Stimulated activated naive CD8-positive, alpha-beta T cell treated with anti-CD3 and anti-CD28 coated beads, Interleukin-15, amount 100 ng/mL, for 72 hours (primary cell): ENCODE results near the gene SDCCAG8.

ENCODE experiments used
- ATAC-seq: fragments of 150-1000 bp; cut with Tn5 transposase; 2 replicates; pipeline ENCODE4 v1.10.0; 2021; ENCODE audit warnings: mild to moderate bottlenecking, moderate library complexity
- DNase-seq, 2 donors: peaks; one replicate each; pipeline ENCODE4 v3.0.0; 2021 to 2022
- H3K27ac Mint-ChIP-seq, 2 donors: one replicate each; pipeline ENCODE4 v1.8.0; 2022; ENCODE audit warnings: mild to moderate bottlenecking in 2 of 2, mixed read lengths in 2 of 2, moderate library complexity in 2 of 2
- H3K27me3 Mint-ChIP-seq: one replicate; pipeline ENCODE4 v1.8.0; 2022; ENCODE audit warnings: mixed read lengths
- H3K4me1 Mint-ChIP-seq: one replicate; pipeline ENCODE4 v1.8.0; 2022; ENCODE audit warnings: mild to moderate bottlenecking, mixed read lengths
- H3K4me3 Mint-ChIP-seq, 2 donors: one replicate each; pipeline ENCODE4 v1.8.0; 2022; ENCODE audit warnings: mild to moderate bottlenecking in 2 of 2, mixed read lengths in 2 of 2, moderate library complexity in 1 of 2
- H3K9me3 Mint-ChIP-seq, 2 donors: one replicate each; pipeline ENCODE4 v1.8.0; 2022; ENCODE audit warnings: mixed read lengths in 2 of 2

Gene SDCCAG8

GRCh38 chr1:243364330-243364729 lies 108.5 kb downstream of the SDCCAG8 start:
- no peak for ATAC-seq
- Mint-ChIP-seq H3K4me3 (no peak overlapping the region), H3K9me3 (no peaks in the 10 kb centered on the region), H3K27me3 (no peaks in the 10 kb centered on the region), H3K27ac (no peak overlapping the region), H3K4me1 (no peaks in the 10 kb centered on the region)
- no peak for DNase-seq

- Mint-ChIP-seq H3K4me3 (no peak overlapping the region), H3K9me3 (no peaks in the 10 kb centered on the region), H3K27ac (no peak overlapping the region), H3K27me3 (no peaks in the 10 kb centered on the region), H3K4me1 (no peaks in the 10 kb centered on the region)
- no peak for ATAC-seq
- no peak for DNase-seq
Observed at GRCh38 chr1:243364866-243365265, 109.0 kb downstream of the SDCCAG8 start.

GRCh38 chr1:243367314-243367713 lies 111.5 kb downstream of the SDCCAG8 start:
- Mint-ChIP-seq H3K4me1 (no peaks in the 10 kb centered on the region), H3K4me3 (no peak overlapping the region), H3K27ac (no peak overlapping the region), H3K9me3 (no peaks in the 10 kb centered on the region), H3K27me3 (no peaks in the 10 kb centered on the region)
- DNase-seq: no peak
- ATAC-seq: no peak

GRCh38 chr1:243374412-243374811 lies 118.6 kb downstream of the SDCCAG8 start:
- Mint-ChIP-seq H3K9me3 (peaks cover 0 to 13% of the 10 kb centered on the region in 2 donors), H3K4me3 (no peak overlapping the region), H3K27ac (no peak overlapping the region), H3K27me3 (no peaks in the 10 kb centered on the region), H3K4me1 (no peaks in the 10 kb centered on the region)
- DNase-seq: no peak
- ATAC-seq: no peak

- H3K4me3 Mint-ChIP-seq: no peak overlapping the region
- H3K4me1 Mint-ChIP-seq: no peaks in the 10 kb centered on the region
- ATAC-seq (no peak), DNase-seq (no peak)
- no peaks in the 10 kb centered on the region for H3K27me3 Mint-ChIP-seq
- H3K9me3 Mint-ChIP-seq: peaks cover 0 to 13% of the 10 kb centered on the region in 2 donors
- no peak overlapping the region for H3K27ac Mint-ChIP-seq
Observed at GRCh38 chr1:243375596-243375995, 119.8 kb downstream of the SDCCAG8 start.

- Mint-ChIP-seq H3K9me3 (peaks cover 0 to 8% of the 10 kb centered on the region in 2 donors), H3K27me3 (no peaks in the 10 kb centered on the region), H3K4me3 (no peak overlapping the region)
Observed at GRCh38 chr1:243378669-243379068, 122.8 kb downstream of the SDCCAG8 start.

GRCh38 chr1:243379208-243379607 lies 123.4 kb downstream of the SDCCAG8 start:
- peaks cover 0 to 4% of the 10 kb centered on the region in 2 donors for H3K9me3 Mint-ChIP-seq
- H3K27me3 Mint-ChIP-seq: no peaks in the 10 kb centered on the region
- ATAC-seq (no peak), DNase-seq (no peak)
- H3K4me1 Mint-ChIP-seq: no peaks in the 10 kb centered on the region
- H3K4me3 Mint-ChIP-seq: no peak overlapping the region
- H3K27ac Mint-ChIP-seq: no peak overlapping the region

More at GRCh38 chr1:243378669-243379068, 122.8 kb downstream of the SDCCAG8 start:
- Mint-ChIP-seq H3K27ac (no peak overlapping the region), H3K4me1 (no peaks in the 10 kb centered on the region)
- no peak for ATAC-seq
- no peak for DNase-seq

- H3K9me3 Mint-ChIP-seq: no peaks in the 10 kb centered on the region
- H3K27ac Mint-ChIP-seq: no peak overlapping the region
- no peak for ATAC-seq
- H3K27me3 Mint-ChIP-seq: no peaks in the 10 kb centered on the region
- H3K4me3 Mint-ChIP-seq: no peak overlapping the region
- no peaks in the 10 kb centered on the region for H3K4me1 Mint-ChIP-seq
- no peak for DNase-seq
Observed at GRCh38 chr1:243379706-243380105, 123.9 kb downstream of the SDCCAG8 start.

- DNase-seq (no peak), ATAC-seq (no peak)
- Mint-ChIP-seq H3K9me3 (no peaks in the 10 kb centered on the region), H3K4me1 (peaks cover 7% of the 10 kb centered on the region), H3K27ac (no peak overlapping the region), H3K27me3 (no peaks in the 10 kb centered on the region), H3K4me3 (no peak overlapping the region)
Observed at GRCh38 chr1:243388276-243388675, 132.4 kb downstream of the SDCCAG8 start.

GRCh38 chr1:243390162-243390791 lies 134.4 kb downstream of the SDCCAG8 start:
- DNase-seq (peak in 1 of 2 donors; percentile 10), ATAC-seq (peak; percentile 69)
- no peaks in the 10 kb centered on the region for H3K27me3 Mint-ChIP-seq
- H3K4me1 Mint-ChIP-seq: peaks cover 7% of the 10 kb centered on the region
- H3K9me3 Mint-ChIP-seq: no peaks in the 10 kb centered on the region
- no peak overlapping the region for H3K4me3 Mint-ChIP-seq
- H3K27ac Mint-ChIP-seq: no peak overlapping the region

- ATAC-seq: no peak
- H3K4me3 Mint-ChIP-seq: no peak overlapping the region
Observed at GRCh38 chr1:243391355-243391754, 135.5 kb downstream of the SDCCAG8 start.

GRCh38 chr1:243393096-243393495 lies 137.3 kb downstream of the SDCCAG8 start:
- Mint-ChIP-seq H3K27me3 (no peaks in the 10 kb centered on the region), H3K4me3 (no peak overlapping the region), H3K27ac (no peak overlapping the region), H3K9me3 (no peaks in the 10 kb centered on the region), H3K4me1 (peaks cover 7% of the 10 kb centered on the region)
- no peak for ATAC-seq
- no peak for DNase-seq

More at GRCh38 chr1:243391355-243391754, 135.5 kb downstream of the SDCCAG8 start:
- Mint-ChIP-seq H3K9me3 (no peaks in the 10 kb centered on the region), H3K27ac (no peak overlapping the region), H3K27me3 (no peaks in the 10 kb centered on the region), H3K4me1 (peaks cover 7% of the 10 kb centered on the region)
- DNase-seq: no peak

- no peak overlapping the region for H3K27ac Mint-ChIP-seq
- no peaks in the 10 kb centered on the region for H3K27me3 Mint-ChIP-seq
- no peak for ATAC-seq
- no peak overlapping the region for H3K4me3 Mint-ChIP-seq
- peaks cover 7% of the 10 kb centered on the region for H3K4me1 Mint-ChIP-seq
- DNase-seq: no peak
- H3K9me3 Mint-ChIP-seq: no peaks in the 10 kb centered on the region
Observed at GRCh38 chr1:243394066-243394465, 138.2 kb downstream of the SDCCAG8 start.

- Mint-ChIP-seq H3K4me1 (peaks cover 9% of the 10 kb centered on the region), H3K9me3 (no peaks in the 10 kb centered on the region), H3K27me3 (no peaks in the 10 kb centered on the region), H3K4me3 (no peak overlapping the region), H3K27ac (no peak overlapping the region)
- no peak for ATAC-seq
- DNase-seq: no peak
Observed at GRCh38 chr1:243394601-243395464, 139.0 kb downstream of the SDCCAG8 start.

- Mint-ChIP-seq H3K27ac (no peak overlapping the region), H3K4me1 (peaks cover 8% of the 10 kb centered on the region), H3K4me3 (no peak overlapping the region), H3K27me3 (no peaks in the 10 kb centered on the region), H3K9me3 (no peaks in the 10 kb centered on the region)
- DNase-seq (no peak), ATAC-seq (no peak)
Observed at GRCh38 chr1:243396424-243396823, 140.6 kb downstream of the SDCCAG8 start.

GRCh38 chr1:243396876-243397275 lies 141.0 kb downstream of the SDCCAG8 start:
- Mint-ChIP-seq H3K4me3 (no peak overlapping the region), H3K27me3 (no peaks in the 10 kb centered on the region), H3K4me1 (peaks cover 8% of the 10 kb centered on the region), H3K27ac (no peak overlapping the region), H3K9me3 (no peaks in the 10 kb centered on the region)
- no peak for ATAC-seq
- no peak for DNase-seq
